ENCODE measurements around the gene SELENOF.
"Not testable (repeated sequence)": the region's sequence is repeated elsewhere in the genome, so short reads cannot be mapped to it uniquely, and the experiment has no call there.

The SELENOF gene

GRCh38 chr1:86825319-86825718 lies 88.6 kb downstream of the SELENOF start:
- Histone ChIP-seq H3K9me3 (ENCODE audit: control insufficient read depth, low read depth, low read length) (no peaks in the 10 kb centered on the region), H3K27ac (ENCODE audit: low read length) (no peak overlapping the region), H3K4me3 (ENCODE audit: low read length) (no peak overlapping the region), H3K4me1 (ENCODE audit: control insufficient read depth, low read depth, low read length) (peaks cover 3% of the 10 kb centered on the region), H3K27me3 (ENCODE audit: control insufficient read depth, insufficient read depth, low read length) (no peaks in the 10 kb centered on the region), H3K9ac (ENCODE audit: low read length) (no peak overlapping the region), H3K36me3 (ENCODE audit: control insufficient read depth, low read depth, low read length) (no peaks in the 10 kb centered on the region)

- Histone ChIP-seq H3K4me3 (ENCODE audit: low read length) (no peak overlapping the region), H3K36me3 (ENCODE audit: control insufficient read depth, low read depth, low read length) (no peaks in the 10 kb centered on the region), H3K9me3 (ENCODE audit: control insufficient read depth, low read depth, low read length) (no peaks in the 10 kb centered on the region), H3K9ac (ENCODE audit: low read length) (no peak overlapping the region), H3K27me3 (ENCODE audit: control insufficient read depth, insufficient read depth, low read length) (no peaks in the 10 kb centered on the region), H3K27ac (ENCODE audit: low read length) (no peak overlapping the region), H3K4me1 (ENCODE audit: control insufficient read depth, low read depth, low read length) (peaks cover 3% of the 10 kb centered on the region)
Measured at GRCh38 chr1:86823821-86824500, 90.0 kb downstream of the SELENOF start.

- Histone ChIP-seq H3K4me3 (ENCODE audit: low read length) (no peak overlapping the region), H3K27ac (ENCODE audit: low read length) (no peak overlapping the region), H3K4me1 (ENCODE audit: control insufficient read depth, low read depth, low read length) (peaks cover 3% of the 10 kb centered on the region), H3K9ac (ENCODE audit: low read length) (no peak overlapping the region), H3K9me3 (ENCODE audit: control insufficient read depth, low read depth, low read length) (no peaks in the 10 kb centered on the region), H3K36me3 (ENCODE audit: control insufficient read depth, low read depth, low read length) (no peaks in the 10 kb centered on the region), H3K27me3 (ENCODE audit: control insufficient read depth, insufficient read depth, low read length) (no peaks in the 10 kb centered on the region)
Measured at GRCh38 chr1:86823386-86823785, 90.5 kb downstream of the SELENOF start.

GRCh38 chr1:86822459-86822858 lies 91.5 kb downstream of the SELENOF start:
- Histone ChIP-seq H3K27me3 (ENCODE audit: control insufficient read depth, insufficient read depth, low read length) (no peaks in the 10 kb centered on the region), H3K4me1 (ENCODE audit: control insufficient read depth, low read depth, low read length) (peaks cover 7% of the 10 kb centered on the region), H3K4me3 (ENCODE audit: low read length) (no peak overlapping the region), H3K36me3 (ENCODE audit: control insufficient read depth, low read depth, low read length) (no peaks in the 10 kb centered on the region), H3K27ac (ENCODE audit: low read length) (no peak overlapping the region), H3K9ac (ENCODE audit: low read length) (no peak overlapping the region), H3K9me3 (ENCODE audit: control insufficient read depth, low read depth, low read length) (no peaks in the 10 kb centered on the region)

GRCh38 chr1:86821956-86822355 lies 92.0 kb downstream of the SELENOF start:
- no peak overlapping the region for H3K27ac ChIP-seq (ENCODE audit: low read length)

GRCh38 chr1:86819970-86820369 lies 94.0 kb downstream of the SELENOF start:
- H3K4me3 ChIP-seq (ENCODE audit: low read length); H3K9ac ChIP-seq (ENCODE audit: low read length); H3K9me3 ChIP-seq (ENCODE audit: control insufficient read depth, low read depth, low read length); H3K27ac ChIP-seq (ENCODE audit: low read length); H3K36me3 ChIP-seq (ENCODE audit: control insufficient read depth, low read depth, low read length); H3K27me3 ChIP-seq (ENCODE audit: control insufficient read depth, insufficient read depth, low read length); H3K4me1 ChIP-seq (ENCODE audit: control insufficient read depth, low read depth, low read length): not testable (repeated sequence)

More at GRCh38 chr1:86821956-86822355, 92.0 kb downstream of the SELENOF start:
- Histone ChIP-seq H3K4me3 (ENCODE audit: low read length) (no peak overlapping the region), H3K36me3 (ENCODE audit: control insufficient read depth, low read depth, low read length) (no peaks in the 10 kb centered on the region), H3K4me1 (ENCODE audit: control insufficient read depth, low read depth, low read length) (peaks cover 7% of the 10 kb centered on the region), H3K27me3 (ENCODE audit: control insufficient read depth, insufficient read depth, low read length) (no peaks in the 10 kb centered on the region), H3K9ac (ENCODE audit: low read length) (no peak overlapping the region), H3K9me3 (ENCODE audit: control insufficient read depth, low read depth, low read length) (no peaks in the 10 kb centered on the region)

GRCh38 chr1:86817246-86817826 lies 96.6 kb downstream of the SELENOF start:
- H3K4me3 ChIP-seq (ENCODE audit: low read length); H3K9ac ChIP-seq (ENCODE audit: low read length); H3K27ac ChIP-seq (ENCODE audit: low read length); H3K36me3 ChIP-seq (ENCODE audit: control insufficient read depth, low read depth, low read length); H3K9me3 ChIP-seq (ENCODE audit: control insufficient read depth, low read depth, low read length); H3K27me3 ChIP-seq (ENCODE audit: control insufficient read depth, insufficient read depth, low read length); H3K4me1 ChIP-seq (ENCODE audit: control insufficient read depth, low read depth, low read length): not testable (repeated sequence)

GRCh38 chr1:86814118-86814517 lies 99.8 kb downstream of the SELENOF start:
- not testable (repeated sequence) for H3K9me3 ChIP-seq (ENCODE audit: control insufficient read depth, low read depth, low read length); H3K4me3 ChIP-seq (ENCODE audit: low read length); H3K9ac ChIP-seq (ENCODE audit: low read length); H3K27ac ChIP-seq (ENCODE audit: low read length); H3K4me1 ChIP-seq (ENCODE audit: control insufficient read depth, low read depth, low read length); H3K36me3 ChIP-seq (ENCODE audit: control insufficient read depth, low read depth, low read length); H3K27me3 ChIP-seq (ENCODE audit: control insufficient read depth, insufficient read depth, low read length)
